ENCODE measurements around the gene MYO10. TPM values are rescaled to one million over a fixed set of nuclear protein-coding genes. Genes with fewer than 3 reads are reported as not detected.

MYO10 gene
- total RNA-seq, 2 donors from 2014 or later: not detected

DNA sequence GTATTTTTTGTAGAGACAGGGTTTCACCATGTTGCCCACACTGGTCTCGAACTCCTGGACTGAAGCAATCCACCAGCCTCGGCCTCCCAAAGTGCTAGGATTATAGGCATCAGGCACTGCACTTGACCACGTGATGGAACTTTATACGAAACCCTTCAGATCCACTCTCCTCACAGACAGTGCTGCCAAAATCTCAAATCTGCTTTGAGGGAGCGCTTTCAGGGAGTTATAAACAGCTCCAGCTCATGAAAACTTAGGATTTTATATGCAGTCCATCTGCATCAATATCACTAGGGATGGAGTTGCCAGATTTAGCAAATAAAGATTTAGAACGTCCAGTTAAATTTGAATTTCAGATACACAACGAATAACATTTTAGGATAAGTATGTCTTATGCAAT is 25.0 kb upstream of the MYO10 start:
- Mint-ChIP-seq H3K27me3 (no peaks in the 10 kb centered on the region), H3K27ac (no peak overlapping the region), H3K36me3 (peaks cover 5% of the 10 kb centered on the region), H3K4me3 (no peak overlapping the region), H3K9me3 (peaks cover 3% of the 10 kb centered on the region), H3K4me1 (ENCODE audit: low read depth in 2 of 2) (no peaks in the 10 kb centered on the region)
- ATAC-seq (no peak), DNase-seq (ENCODE audit: low spot score) (no peak)

DNA sequence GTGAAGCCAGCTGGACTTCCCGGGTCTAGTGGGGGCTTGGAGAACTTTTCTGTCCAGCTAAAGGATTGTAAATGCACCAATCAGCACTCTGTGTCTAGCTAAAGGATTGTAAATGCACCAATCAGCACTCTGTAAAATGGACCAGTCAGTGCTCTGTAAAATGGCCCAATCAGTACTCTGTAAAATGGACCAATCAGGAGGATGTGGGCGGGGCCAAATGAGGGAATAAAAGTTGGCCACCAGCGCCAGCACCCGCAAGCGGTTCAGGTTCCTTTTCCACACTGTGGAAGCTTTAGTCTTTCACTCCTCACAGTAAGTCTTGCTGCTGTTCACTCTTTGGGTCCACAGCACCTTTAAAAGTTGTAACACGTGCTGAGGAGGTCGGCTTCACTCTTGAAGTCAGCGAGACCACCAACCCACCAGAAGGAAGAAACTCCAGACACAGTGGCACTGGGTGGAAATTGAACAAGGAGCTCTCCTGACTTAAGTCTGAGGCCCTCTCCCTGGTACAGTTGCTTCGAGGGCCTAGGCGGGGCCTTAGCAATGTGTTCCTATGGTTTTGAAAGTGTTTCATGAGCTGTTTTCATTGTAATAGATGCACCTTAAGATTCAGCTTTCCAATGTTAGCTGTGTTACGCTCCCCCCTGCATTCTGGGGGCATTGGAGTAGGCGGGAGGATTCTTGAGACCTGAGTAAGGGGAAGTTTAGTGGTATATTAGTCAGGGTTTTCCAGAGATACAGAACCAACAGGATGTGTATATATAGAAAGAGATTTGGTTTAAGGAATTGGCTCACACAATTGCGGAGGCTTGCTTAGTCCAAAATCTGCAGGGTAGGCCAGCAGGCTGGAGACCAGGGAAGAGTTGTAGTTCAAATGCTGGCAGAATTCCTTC is 21.5 kb upstream of the MYO10 start:
- H3K4me3 Mint-ChIP-seq: no peak overlapping the region
- no peak overlapping the region for H3K27ac Mint-ChIP-seq
- peaks cover 3% of the 10 kb centered on the region for H3K9me3 Mint-ChIP-seq
- H3K27me3 Mint-ChIP-seq: no peaks in the 10 kb centered on the region
- ATAC-seq (no peak), DNase-seq (ENCODE audit: low spot score) (no peak)
- no peaks in the 10 kb centered on the region for H3K4me1 Mint-ChIP-seq (ENCODE audit: low read depth in 2 of 2)
- peaks cover 5% of the 10 kb centered on the region for H3K36me3 Mint-ChIP-seq

DNA sequence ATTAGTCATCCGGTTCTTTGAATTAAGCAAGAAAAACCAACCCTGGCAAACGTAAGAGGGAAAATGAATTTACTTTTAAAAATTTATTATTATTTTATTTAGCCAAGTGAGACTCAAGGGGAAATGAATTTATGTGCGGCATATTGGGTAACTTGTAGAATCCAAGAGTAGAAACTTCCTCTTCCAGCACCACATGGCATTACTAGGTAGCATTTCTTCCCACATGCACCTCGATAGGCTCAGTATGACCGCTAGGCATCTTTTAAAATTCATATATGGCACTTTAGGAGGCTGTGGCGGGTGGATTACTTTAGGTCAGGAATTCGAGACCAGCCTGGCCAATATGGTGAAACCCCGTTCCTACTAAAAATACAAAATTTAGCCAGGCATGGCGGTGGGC is 17.6 kb upstream of the MYO10 start:
- H3K9me3 Mint-ChIP-seq: peaks cover 3% of the 10 kb centered on the region
- no peak overlapping the region for H3K27ac Mint-ChIP-seq
- ATAC-seq (no peak), DNase-seq (ENCODE audit: low spot score) (no peak)
- peaks cover 5% of the 10 kb centered on the region for H3K36me3 Mint-ChIP-seq
- no peaks in the 10 kb centered on the region for H3K27me3 Mint-ChIP-seq
- H3K4me3 Mint-ChIP-seq: no peak overlapping the region
- no peaks in the 10 kb centered on the region for H3K4me1 Mint-ChIP-seq (ENCODE audit: low read depth in 2 of 2)

DNA sequence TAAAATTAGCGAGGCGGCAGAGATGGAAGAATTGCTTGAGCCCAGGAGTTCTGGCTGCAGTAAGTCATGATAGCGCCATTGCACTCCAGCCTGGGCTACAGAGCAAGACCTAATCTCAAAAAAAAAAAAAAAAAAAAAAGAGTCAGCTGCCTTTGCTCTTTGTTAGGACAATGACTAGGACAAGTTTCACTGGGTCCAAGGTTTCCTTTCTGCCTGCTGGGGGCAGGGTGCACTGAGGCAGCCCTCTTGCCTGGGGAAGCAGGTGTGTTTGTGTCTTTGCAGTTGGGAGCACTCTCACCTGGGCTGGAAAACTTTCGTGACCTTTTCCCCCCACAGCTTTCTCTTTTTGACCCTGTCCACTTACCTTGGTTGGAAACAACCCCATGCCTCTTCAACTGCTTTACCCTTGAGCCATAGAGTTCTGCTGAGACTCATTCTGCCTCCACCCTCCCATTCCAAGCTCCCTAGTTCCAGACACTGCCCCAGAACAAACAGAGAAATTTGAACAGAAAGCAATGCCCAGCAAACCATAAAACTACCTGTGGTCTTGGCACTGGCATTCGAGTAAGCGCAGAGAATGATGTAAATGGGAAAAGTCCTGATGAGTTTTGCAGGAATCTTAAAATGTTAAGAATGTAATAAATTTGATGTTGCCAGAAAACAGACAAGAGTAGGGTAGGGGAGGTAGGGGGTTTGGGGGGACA is 17.0 kb upstream of the MYO10 start:
- ATAC-seq: no peak
- Mint-ChIP-seq H3K27ac (no peak overlapping the region), H3K36me3 (peaks cover 9% of the 10 kb centered on the region), H3K4me1 (ENCODE audit: low read depth in 2 of 2) (no peaks in the 10 kb centered on the region), H3K9me3 (peaks cover 7% of the 10 kb centered on the region), H3K4me3 (no peak overlapping the region), H3K27me3 (no peaks in the 10 kb centered on the region)
- DNase-seq (ENCODE audit: low spot score): no peak

DNA sequence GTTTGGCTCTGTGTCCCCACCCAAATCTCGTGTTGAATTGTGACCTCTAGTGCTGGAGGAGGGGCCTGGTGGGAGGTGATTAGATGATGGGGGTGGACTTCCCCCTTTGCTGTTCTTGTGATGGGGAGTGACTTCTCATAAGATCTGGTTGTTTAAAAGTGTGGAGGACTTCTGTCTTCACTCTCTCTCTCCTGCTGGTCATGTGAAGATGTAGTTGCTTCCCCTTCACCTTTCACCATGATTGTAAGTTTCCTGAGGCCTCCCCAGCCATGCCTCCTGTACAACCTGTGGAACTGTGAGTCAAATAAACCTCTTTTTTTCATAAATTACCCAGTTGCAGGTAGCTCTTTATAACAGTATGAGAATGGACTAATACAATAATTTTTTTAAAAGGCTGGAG is 10.6 kb upstream of the MYO10 start:
- ATAC-seq: no peak
- no peak overlapping the region for H3K4me3 Mint-ChIP-seq

DNA sequence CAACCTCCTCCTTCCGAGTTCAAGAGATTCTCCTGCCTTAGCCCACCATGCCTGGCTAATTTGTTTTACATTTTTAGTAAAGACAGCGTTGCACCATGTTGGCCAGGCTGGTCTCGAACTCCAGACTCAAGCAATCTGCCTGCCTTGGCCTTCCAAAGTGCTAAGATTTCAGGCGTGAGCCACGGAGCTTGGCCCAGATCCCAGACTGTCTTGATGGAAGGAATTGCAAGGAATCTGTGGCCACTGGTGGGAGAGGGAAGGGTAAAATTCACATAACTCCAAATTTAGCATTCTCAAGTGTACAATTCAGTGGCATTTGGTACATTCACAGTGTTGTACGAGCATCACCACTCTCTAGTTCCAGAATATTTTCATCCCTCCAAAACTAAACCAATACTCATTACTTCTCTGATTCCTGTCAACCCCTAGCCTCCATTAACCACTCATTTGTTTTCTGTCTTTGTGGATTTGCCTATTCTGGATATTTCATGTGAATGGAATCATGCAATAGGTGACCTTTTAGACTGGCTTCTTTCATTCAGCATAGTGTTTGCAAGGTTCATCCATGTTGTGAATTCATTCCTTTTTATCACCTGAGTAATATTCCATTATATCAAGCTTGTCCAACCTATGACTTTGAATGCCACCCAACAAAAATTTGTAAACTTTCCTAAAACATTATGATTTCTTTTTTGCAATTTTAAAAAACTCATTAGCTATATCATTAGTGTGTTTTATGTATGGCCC is 8.9 kb upstream of the MYO10 start:
- Mint-ChIP-seq H3K36me3 (peaks cover 14% of the 10 kb centered on the region), H3K4me1 (ENCODE audit: low read depth in 2 of 2) (no peaks in the 10 kb centered on the region), H3K9me3 (peaks cover 23% of the 10 kb centered on the region), H3K27ac (no peak overlapping the region), H3K4me3 (no peak overlapping the region), H3K27me3 (no peaks in the 10 kb centered on the region)
- ATAC-seq (no peak), DNase-seq (ENCODE audit: low spot score) (no peak)

More for the DNA sequence above, 10.6 kb upstream of the MYO10 start:
- peaks cover 20% of the 10 kb centered on the region for H3K9me3 Mint-ChIP-seq
- no peaks in the 10 kb centered on the region for H3K27me3 Mint-ChIP-seq
- DNase-seq (ENCODE audit: low spot score): no peak
- H3K36me3 Mint-ChIP-seq: peaks cover 14% of the 10 kb centered on the region
- H3K4me1 Mint-ChIP-seq (ENCODE audit: low read depth in 2 of 2): no peaks in the 10 kb centered on the region
- H3K27ac Mint-ChIP-seq: no peak overlapping the region

DNA sequence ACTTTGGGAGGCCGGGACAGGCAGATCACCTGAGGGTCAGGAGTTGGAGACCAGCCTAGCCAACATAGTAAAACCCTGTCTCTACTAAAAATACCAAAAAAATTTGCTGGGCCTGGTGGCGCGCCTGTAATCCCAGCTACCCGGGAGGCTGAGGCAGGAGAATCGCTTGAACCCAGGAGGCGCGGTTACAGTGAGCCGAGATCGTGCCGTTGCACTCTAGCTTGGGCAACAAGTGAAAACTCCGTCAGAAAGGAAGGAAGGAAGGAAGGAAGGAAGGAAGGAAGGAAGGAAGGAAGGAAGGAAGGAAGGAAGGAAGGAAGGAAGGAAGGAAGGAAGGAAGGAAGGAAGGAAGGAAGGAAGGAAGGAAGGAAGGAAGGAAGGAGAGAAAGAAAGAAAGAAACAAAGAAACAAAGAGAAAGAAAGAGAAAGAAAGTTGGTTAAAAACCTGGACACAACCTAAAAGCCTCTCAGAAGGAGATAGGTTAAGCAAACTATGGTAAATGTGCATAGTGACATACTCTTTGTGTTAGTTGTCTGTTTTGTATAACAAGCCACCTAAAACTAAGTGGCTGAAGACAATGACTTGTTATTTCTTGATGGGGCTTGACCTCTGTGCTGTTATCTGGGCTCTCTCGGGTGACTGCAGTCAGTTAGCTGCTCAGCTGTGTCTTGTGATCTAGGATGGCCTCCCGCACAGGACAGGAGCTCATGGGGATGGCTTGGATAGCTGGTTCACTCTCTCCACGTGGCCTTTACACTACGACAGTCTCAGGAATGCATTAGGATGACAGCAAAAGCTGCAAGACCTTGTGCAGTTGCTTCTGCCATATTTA is 8.0 kb upstream of the MYO10 start:
- H3K27me3 Mint-ChIP-seq: peaks cover 0 to 2% of the 10 kb centered on the region in 2 donors
- H3K36me3 Mint-ChIP-seq: peaks cover 14% of the 10 kb centered on the region
- no peak overlapping the region for H3K4me3 Mint-ChIP-seq
- peaks cover 23% of the 10 kb centered on the region for H3K9me3 Mint-ChIP-seq
- no peak for DNase-seq (ENCODE audit: low spot score)
- H3K27ac Mint-ChIP-seq: no peak overlapping the region
- H3K4me1 Mint-ChIP-seq (ENCODE audit: low read depth in 2 of 2): no peaks in the 10 kb centered on the region
- ATAC-seq: no peak

DNA sequence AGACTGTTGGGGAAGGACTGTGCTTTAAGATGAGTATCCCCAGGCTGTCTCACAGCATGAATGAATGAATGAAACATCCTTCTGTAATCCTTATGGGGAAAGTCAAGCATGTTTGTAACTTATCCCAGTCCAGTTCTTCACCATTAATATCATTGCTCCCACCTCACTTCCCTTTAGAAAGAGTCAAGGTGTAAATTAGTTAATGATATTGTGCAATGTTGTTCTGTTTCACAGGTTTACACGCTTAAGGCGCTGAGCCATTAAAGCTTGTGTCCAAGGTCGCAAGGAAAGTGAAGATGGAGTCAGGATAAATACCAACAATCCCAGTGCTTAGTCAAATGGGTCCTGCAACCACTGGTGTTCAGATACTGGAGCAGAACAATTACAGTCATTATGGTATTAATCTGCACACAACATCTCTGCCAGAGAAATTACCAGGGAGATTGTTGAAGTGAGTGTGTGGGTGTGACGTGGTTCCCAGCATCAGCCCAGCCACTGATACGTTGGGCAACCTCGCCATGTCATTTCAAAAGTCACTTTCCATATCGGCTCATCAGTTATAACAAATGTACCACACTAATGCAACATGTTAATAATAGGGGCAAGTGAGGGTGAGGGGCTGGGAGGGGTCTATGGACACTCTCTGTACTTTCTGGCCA is 1.5 kb upstream of the MYO10 start:
- H3K4me1 Mint-ChIP-seq (ENCODE audit: low read depth in 2 of 2): peaks cover 5 to 7% of the 10 kb centered on the region in 2 donors
- H3K36me3 Mint-ChIP-seq: peaks cover 12% of the 10 kb centered on the region
- H3K4me3 Mint-ChIP-seq: peak overlapping the region; percentile 41
- H3K9me3 Mint-ChIP-seq: peaks cover 6% of the 10 kb centered on the region
- no peak for ATAC-seq
- H3K27ac Mint-ChIP-seq: no peak overlapping the region
- H3K27me3 Mint-ChIP-seq: peaks cover 25 to 30% of the 10 kb centered on the region in 2 donors
- DNase-seq (ENCODE audit: low spot score): no peak

DNA sequence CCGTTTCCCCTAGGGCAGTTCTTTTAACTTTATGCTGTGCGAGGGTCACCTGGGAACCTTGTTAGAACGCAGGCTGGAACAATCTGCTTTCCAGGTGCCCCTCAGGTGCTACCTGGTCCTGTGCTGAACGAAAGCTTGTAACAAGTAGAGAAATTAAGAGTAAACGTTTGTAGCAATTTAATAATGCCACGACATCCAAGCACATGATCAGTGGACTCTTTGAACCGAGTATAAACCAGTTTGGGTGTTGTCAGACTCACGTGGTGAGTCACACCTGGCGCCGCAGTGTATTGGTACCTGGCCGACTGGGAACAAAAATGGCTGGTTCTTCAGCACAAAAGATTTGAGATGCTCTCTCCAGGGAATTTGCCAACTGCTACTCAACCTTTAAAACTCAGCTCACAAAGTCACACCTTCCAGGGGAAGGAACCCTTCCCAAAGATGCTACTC is 926 bp upstream of the MYO10 start:
- DNase-seq (ENCODE audit: low spot score) (no peak), ATAC-seq (no peak)
- Mint-ChIP-seq H3K9me3 (peaks cover 3% of the 10 kb centered on the region), H3K27ac (no peak overlapping the region), H3K4me1 (ENCODE audit: low read depth in 2 of 2) (peaks cover 5 to 7% of the 10 kb centered on the region in 2 donors), H3K4me3 (peak overlapping the region; percentile 41), H3K27me3 (peaks cover 25 to 30% of the 10 kb centered on the region in 2 donors), H3K36me3 (peaks cover 12% of the 10 kb centered on the region)

DNA sequence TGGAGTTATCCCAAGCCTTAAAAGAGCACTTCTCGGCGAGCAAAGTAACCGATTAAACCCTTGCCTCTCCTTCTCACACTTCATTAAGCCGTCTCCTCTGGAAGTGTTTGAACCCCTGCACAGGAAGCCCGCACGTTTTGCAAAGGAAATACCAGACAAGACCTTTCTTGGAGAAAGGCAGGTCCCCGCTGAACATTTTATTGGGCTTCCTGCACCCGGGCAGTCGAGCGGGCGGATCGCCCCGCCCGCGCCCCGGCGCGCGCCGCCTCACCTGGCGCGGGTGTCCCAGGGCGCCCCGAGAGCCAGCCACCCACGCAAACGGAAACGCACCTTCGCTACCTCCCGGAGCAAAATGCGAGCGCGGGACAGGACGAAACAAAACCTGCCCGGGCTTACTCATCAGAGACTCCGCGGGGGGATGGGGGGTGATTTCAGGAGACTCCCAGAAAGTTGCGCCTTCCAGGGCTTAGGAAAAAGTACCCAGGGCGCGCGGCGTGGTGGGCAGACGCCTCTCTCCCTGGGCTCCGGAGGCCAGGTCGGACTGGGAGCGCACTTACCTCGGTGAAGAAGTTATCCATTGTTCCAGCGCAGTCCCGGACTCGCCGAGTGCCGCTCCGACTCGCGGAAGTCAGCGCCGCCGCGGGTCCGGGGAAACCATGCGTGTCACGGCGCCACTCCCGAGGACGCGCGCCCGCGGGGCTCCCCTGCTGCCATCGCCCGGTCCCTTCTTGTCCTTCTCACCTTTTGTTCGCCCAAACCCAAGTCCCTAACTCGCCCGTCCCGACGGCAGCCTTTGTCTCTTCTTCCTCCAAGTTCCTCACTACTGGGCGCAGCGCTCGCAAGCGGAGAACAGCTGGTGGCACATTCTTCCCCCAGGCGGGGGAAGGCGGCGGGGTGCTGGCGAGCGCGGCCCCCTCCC is 598 bp downstream of the MYO10 start:
- ATAC-seq (peak; percentile 24 to 34), DNase-seq (ENCODE audit: low spot score) (no peak)
- Mint-ChIP-seq H3K4me3 (peak overlapping the region; percentile 52), H3K9me3 (peaks cover 3% of the 10 kb centered on the region), H3K4me1 (ENCODE audit: low read depth in 2 of 2) (peaks cover 5 to 7% of the 10 kb centered on the region in 2 donors), H3K27me3 (peaks cover 25 to 30% of the 10 kb centered on the region in 2 donors), H3K27ac (no peak overlapping the region), H3K36me3 (peaks cover 12% of the 10 kb centered on the region)

DNA sequence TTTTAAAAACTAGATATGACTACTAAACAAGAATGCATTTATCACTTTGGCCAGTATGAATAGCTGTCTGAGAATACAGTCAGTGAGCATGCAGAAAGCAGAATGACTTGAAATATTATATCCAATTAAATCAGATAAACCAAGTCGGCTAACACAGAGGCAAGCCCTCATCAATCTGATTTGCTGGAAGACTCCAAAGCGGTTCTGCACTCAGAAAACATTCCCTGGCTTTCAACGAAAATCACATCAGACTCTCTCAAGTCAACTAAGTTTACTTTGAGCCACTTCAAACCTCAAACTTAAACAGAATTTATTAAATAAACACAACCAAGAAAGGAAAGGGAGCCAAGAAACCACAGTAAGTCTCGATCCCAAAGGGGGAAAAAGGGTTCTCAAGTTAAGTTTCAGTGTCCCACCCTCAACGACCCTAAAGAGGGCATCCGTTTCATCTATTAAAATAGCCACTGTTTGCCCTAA is 1.4 kb downstream of the MYO10 start:
- Mint-ChIP-seq H3K4me3 (peak overlapping the region; percentile 32), H3K27me3 (peaks cover 25 to 30% of the 10 kb centered on the region in 2 donors)
- no peak for DNase-seq (ENCODE audit: low spot score)

DNA sequence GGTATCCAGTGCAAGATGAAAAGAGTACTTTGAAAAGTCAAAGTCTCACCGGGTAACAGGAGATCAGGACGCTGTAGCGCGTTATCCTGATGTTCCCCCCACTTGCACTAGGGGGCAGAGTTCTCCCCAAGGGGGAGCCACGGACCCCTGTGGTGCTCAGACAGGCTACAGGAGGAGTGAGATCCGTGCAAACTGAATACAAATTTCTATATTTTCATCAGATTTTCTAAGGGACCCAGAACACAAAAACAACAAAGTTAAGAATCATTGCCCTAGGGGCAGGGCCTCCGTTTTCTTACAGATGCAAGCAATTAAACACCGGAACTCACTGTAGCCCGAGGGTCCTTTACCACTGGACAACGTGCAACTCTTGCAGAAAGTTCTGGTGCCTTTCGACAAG is 2.0 kb downstream of the MYO10 start:
- peaks cover 24 to 30% of the 10 kb centered on the region in 2 donors for H3K27me3 Mint-ChIP-seq
- peaks cover 5 to 7% of the 10 kb centered on the region in 2 donors for H3K4me1 Mint-ChIP-seq (ENCODE audit: low read depth in 2 of 2)
- H3K36me3 Mint-ChIP-seq: peaks cover 12% of the 10 kb centered on the region
- no peak overlapping the region for H3K4me3 Mint-ChIP-seq
- no peaks in the 10 kb centered on the region for H3K9me3 Mint-ChIP-seq
- ATAC-seq (no peak), DNase-seq (ENCODE audit: low spot score) (no peak)
- H3K27ac Mint-ChIP-seq: no peak overlapping the region

More for the DNA sequence above, 1.4 kb downstream of the MYO10 start:
- peaks cover 5 to 7% of the 10 kb centered on the region in 2 donors for H3K4me1 Mint-ChIP-seq (ENCODE audit: low read depth in 2 of 2)
- H3K27ac Mint-ChIP-seq: no peak overlapping the region
- H3K9me3 Mint-ChIP-seq: no peaks in the 10 kb centered on the region
- H3K36me3 Mint-ChIP-seq: peaks cover 12% of the 10 kb centered on the region
- no peak for ATAC-seq

Data from natural killer cell treated with Interleukin-12 subunit alpha and Interleukin-12 subunit beta and Interleukin-15 and Interleukin-18, amount 100 ng/mL, for 72 hours (primary cell).